Astrocyte of the hippocampus (primary cell): ENCODE results near the gene BARX1.
A peak's percentile ranks its signal among the peaks of the same experiment; 100 is the strongest.
"Not testable (repeated sequence)": the region's sequence is repeated elsewhere in the genome, so short reads cannot be mapped to it uniquely, and the experiment has no call there.

ENCODE experiments used
- DNase-seq: peaks from one replicate; pipeline ENCODE4 v3.0.0; 2011; ENCODE audit warnings: low read depth, low spot score

BARX1 gene

GRCh38 chr9:93965830-93966577 is 10.8 kb upstream of the BARX1 start:
- no peak for DNase-seq

- DNase-seq = no peak
Measured at GRCh38 chr9:93964685-93965084, 9.5 kb upstream of the BARX1 start.

- DNase-seq = no peak
Measured at GRCh38 chr9:93963969-93964368, 8.8 kb upstream of the BARX1 start.

- DNase-seq = not testable (repeated sequence)
Measured at GRCh38 chr9:93963489-93963888, 8.3 kb upstream of the BARX1 start.

GRCh38 chr9:93962561-93963440 is 7.6 kb upstream of the BARX1 start:
- peak; percentile 87 for DNase-seq

- no peak for DNase-seq
Measured at GRCh38 chr9:93962017-93962416, 6.9 kb upstream of the BARX1 start.

- no peak for DNase-seq
Measured at GRCh38 chr9:93960971-93961841, 6.1 kb upstream of the BARX1 start.

- DNase-seq = peak; percentile 31
Measured at GRCh38 chr9:93960221-93960970, 5.2 kb upstream of the BARX1 start.

GRCh38 chr9:93959739-93960154 is 4.6 kb upstream of the BARX1 start:
- no peak for DNase-seq

- DNase-seq = peak; percentile 55
Measured at GRCh38 chr9:93958819-93959682, 3.9 kb upstream of the BARX1 start.

GRCh38 chr9:93958121-93958818 is 3.1 kb upstream of the BARX1 start:
- no peak for DNase-seq

GRCh38 chr9:93955981-93956784 is 1.0 kb upstream of the BARX1 start:
- DNase-seq = no peak

- DNase-seq = peak; percentile 25
Measured at GRCh38 chr9:93954434-93955061, 607 bp downstream of the BARX1 start.

GRCh38 chr9:93953496-93954433 is 1.4 kb downstream of the BARX1 start:
- DNase-seq = no peak

GRCh38 chr9:93952784-93953495 is 2.2 kb downstream of the BARX1 start:
- DNase-seq = peak; percentile 32

GRCh38 chr9:93952119-93952783 is 2.9 kb downstream of the BARX1 start:
- DNase-seq = no peak
